GM19372 (cell line): Measurements from ENCODE around the gene GRIP1.

ENCODE experiments used
- ATAC-seq: cut with Tn5 transposase; IDR thresholded peaks from one replicate; pipeline ENCODE4 v1.9.1; 2021; ENCODE audit warnings: mild to moderate bottlenecking, low read depth, moderate library complexity; ENCODE audit not compliant: unreplicated experiment

GRIP1 gene

DNA sequence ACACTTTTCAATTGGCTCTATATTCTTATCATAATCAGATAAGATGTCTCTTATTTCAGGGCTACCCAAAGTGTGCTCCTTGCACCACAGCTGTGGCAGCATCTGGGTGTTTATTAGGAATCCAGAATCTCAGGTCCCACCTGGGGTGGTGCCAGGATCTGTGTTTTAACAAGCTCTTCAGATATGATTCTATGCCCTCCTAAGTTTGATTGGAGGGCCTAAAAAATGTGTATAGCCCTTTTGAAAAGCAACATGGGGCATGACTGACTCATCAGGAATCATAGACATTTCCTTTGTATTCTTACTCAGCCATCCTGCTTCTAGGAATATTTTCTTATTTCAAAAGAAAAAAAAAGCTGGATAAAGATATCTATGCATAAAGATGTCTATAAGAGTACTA lies 273.5 kb downstream of the GRIP1 start:
- ATAC-seq: no peak

DNA sequence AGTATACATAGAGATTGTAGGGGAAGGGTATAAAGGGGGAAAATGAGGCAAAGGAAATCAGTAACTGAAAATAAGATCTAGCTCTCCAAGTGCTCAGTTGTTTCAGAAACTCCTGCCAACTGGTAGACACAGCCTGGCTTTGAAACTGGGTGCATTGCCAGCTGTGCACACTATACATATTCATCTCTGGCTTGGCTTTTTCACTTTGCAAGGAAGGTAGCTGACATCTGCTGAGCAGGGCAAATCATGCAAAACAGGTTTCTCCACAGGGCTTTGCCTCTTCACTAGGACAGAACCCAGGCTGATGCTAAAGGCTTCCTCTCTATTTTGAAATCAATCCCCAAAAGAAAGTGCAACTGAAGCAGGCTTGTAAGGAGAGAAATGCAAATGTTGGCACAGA lies 275.1 kb downstream of the GRIP1 start:
- ATAC-seq: no peak

DNA sequence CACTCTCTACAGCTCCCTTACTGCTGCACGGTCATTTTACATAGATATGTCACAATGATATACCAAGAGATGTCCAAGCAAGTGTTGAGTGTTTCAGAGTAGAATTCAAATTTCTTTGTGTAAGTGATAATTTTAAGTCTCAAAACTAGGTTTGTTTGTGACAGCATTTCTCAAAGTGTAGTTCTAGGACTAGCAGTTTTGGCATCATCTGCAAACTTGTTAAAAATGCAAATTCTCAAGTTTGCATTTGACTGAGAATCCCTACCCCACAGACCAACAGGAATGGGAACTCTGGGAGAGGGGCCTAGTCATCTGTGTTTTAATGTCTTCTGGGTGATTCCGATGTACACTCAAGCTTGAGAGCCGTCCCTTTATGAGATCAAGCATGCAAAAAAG lies 279.0 kb downstream of the GRIP1 start:
- ATAC-seq: no peak

- no peak for ATAC-seq
These were observed 279.7 kb downstream of the GRIP1 start for GRCh38 chr12:66398931-66399910.

DNA sequence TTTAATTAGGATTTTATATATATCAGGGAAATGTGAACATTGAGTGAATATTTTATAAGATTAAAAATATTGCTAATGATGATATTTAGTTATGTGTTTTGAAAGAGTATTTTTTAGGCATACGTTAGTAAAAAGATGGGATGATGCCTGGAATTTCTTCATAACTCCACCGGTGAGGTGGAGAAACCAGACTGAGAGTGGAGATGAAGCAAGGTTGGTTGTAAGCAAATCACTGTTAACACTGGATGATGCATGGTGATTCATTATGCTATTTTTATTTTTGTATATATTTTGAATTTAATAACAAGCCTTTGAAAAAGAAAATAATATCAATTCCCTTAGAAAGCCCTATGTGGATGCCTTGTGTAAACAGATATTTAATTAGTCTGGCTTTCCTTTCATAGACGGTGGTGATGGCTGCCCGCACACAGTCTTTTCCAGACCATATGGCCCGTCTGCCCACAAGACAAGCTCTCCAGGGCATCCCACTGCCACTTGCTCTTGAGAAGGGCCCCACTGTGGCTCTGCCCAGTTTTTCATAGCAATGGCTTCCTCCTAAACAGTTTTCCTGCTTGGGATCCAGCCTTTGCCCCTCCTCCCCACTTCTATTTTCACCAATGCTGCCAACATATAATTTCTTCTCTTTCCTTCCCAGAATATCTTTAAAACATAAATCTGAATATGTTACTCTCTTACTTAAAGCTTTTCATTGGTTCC lies 281.1 kb downstream of the GRIP1 start:
- no peak for ATAC-seq

DNA sequence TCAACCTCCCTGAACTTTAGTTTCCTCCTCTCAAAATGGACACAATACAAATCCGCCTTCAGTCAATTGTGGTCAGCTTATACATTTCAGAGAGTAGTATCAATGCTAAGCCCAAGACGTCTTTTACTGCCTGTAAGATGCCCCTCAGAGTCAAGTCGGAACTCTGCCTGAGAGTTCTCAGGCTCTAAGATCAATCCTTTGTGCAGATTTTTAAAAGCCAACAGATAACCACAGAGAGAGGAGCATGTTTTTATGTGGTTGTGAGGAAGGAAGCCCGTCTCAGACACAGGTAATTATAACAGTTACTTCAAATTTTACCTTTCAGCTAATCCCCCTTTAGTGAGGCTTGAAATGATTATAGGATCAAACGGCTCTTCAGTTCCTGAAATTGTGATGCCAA lies 285.0 kb downstream of the GRIP1 start:
- ATAC-seq: no peak

DNA sequence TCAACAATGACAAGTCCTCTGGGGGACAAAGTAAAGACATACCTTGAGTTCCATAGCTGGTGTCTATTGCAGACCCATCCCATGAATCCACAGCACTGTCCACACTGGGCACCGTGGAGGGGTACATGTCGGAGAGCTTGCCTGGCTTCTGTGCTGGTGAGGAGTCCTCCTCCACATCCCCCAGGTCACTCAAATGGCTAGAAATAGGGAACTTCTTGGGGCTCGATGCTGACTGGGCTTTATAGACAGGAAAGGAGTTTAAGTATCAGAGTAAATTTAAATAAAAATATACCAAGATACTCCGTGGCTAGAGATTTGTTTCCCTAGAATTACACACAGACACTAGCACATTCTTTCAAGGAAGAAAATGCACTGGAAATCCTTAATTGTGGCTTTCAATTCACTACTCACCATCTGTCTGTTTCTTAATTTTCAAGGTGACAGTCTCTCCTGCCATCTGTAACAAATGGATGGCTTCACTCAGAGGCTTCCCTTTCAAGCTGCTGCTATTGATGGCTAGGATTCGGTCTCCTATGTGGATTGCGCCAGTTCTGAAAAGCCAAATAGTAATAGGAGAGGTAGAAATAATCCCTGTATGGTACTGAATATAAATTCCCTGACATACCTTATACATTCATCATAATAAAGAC lies 286.5 kb downstream of the GRIP1 start:
- no peak for ATAC-seq

- no peak for ATAC-seq
These were observed 290.4 kb downstream of the GRIP1 start for GRCh38 chr12:66388517-66388916.

DNA sequence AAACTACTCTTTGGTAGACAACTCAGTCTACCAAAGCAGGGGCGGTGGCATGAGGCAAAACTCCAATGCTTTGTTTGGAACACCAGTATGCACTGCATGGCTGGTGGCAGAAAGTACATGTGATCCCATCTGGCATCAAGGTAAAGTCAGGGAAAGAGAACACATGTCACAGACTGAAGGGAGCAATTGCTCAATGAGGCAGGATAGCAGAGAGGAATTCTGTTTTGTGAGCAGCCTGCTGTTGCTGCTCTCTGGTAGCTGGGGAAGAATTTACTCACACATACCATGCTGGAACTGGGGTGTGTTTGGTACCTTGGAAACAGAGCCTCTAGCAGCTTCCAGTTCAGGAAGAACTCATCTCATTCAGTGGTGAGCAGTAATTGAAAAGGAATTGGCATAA lies 291.8 kb downstream of the GRIP1 start:
- ATAC-seq: no peak

DNA sequence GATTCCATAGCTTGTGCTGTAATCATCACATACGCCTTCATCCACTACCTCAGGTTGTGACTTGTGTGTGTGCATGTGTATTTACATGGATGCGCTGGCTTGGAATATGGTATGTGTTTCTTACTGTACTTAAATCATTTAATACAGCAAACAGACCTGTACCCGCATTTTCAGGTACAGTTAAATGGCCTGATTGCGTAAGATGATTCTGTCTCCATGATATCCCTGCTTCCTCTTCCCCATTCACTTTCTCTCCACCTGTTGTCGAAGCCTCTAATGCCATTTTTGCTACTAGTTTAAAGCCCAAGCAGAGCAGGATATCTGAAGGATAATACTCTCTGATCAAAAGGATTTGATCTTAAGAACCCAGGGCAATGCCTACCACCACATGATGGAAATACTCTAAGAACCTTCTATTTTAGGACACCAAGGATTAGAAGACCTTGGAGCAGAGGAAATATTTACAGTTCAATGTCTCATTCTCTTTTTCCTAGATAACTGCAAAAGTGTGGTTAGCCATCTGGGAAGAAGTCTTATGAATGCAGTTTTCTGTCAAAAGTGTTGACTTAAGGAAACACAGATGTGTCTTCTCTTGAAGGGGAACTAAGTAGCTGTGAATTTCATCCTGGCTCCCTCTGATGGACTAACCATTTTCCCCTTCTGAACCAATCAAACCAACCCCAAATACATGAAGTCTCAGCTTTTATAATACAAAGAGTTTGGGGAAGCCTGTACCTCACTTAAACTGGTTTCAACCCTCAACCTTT lies 297.9 kb downstream of the GRIP1 start:
- ATAC-seq: no peak

DNA sequence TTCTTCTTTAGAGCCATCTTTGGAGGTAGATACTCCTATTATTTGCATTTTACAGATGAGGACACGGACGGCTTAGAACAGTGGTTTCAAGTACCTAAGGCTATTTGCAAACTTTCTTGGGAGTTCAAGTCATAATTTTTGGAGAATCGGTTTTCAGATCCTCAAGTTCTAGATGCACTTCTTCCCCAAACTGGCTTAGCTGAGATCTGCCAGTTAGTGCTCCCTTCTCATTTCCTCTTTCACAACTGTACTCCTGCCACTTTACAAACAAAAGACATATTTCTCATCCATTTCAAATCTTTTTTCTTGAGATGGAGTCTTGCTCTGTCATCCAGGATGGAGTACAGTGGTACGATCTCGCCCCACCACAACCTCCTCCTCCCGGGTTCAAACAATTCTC lies 299.3 kb downstream of the GRIP1 start:
- no peak for ATAC-seq

DNA sequence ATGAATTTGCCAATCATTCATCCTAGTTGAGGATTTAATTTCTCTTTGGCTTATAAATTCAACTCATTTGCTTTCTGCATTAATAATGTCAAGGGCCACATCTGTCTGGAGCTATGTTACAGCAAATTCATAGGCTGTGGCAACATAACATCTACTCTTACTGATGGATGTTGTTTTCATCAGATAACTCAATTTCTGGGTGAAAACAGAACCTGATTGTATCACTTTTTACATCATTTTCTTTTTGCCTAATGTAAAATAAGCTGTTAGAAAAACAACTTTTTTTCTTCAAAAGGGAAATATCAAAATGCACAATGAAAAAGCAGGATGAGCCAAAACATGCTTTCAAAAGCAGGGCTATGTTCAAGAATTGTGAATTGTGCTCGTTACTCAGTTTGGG lies 303.3 kb downstream of the GRIP1 start:
- ATAC-seq: no peak

DNA sequence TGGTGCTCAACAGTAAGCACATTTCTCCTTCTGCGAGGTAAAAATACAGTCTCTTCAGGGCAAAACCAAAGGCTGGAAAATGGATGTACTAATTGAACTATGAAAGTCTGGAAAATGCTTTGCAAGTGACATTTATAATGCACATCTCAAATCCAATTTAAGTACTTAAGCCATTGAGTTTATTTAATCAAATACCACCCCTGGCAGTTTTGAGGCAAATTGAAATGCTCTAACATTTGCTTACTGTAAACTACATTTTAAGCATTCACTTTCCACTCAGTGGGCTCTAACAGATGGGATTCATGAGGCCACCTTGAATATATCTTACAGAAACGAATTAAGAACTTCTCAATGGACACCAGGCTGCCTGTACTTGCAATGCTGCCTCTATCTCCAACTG lies 306.9 kb downstream of the GRIP1 start:
- no peak for ATAC-seq

- no peak for ATAC-seq
These were observed 311.7 kb downstream of the GRIP1 start for GRCh38 chr12:66367015-66367667.

DNA sequence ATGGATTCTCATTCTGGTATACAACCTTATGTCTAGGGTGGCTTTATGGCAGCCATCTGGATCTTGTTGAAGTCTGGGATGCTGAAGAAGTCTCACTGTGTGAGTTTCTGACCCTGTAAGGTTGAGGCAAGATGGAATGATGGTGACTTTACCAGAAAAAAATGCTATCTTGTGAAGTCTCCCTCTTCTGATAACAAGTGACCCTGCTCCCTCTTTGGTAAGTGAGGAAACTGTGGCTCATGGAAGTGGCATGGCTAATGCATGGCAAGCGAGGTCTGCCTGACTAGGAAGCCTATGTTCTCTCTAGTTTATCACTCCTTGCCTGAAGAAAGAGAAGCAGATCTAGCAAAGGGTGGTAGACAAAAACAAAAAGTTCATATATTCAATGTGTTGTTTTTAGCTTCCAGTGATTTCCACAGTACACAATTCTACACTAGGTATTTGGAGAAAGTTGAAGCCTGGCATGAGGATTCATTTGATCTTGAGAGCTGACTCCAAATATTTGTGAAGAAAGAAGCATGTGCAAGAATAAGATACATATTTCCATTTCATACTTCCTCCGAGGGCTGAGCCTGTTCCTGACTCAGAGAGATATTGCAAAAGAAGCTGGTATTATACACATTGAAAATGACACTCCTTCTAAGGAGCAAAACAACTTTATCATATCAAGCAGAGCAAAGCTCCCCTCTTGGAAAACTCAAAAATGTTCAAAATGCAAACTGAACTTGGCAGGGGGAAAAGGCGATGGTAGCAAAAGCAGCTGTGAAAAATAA lies 313.0 kb downstream of the GRIP1 start:
- no peak for ATAC-seq

DNA sequence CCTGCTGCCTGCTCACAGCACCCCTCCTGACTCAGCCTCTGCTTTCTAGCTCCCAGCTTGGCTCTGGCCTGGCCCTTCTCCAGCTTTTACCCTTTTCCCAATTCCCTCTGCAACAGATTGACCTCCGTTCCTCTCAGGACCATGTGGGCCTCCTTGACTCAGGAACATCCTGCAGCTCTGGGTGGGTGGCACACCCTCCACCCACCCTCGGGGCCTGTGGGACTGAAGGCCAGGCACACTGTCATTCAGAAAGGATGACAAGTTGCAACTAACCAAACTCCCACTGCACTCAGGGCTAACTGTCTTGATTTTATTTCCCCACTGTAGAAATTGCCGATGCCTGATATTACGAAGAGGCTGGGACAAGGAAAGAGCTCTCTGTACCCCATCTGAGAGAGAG lies 317.2 kb downstream of the GRIP1 start:
- ATAC-seq: no peak

GRCh38 chr12:66359300-66359699 lies 319.6 kb downstream of the GRIP1 start:
- ATAC-seq: no peak

- ATAC-seq: no peak
These were observed 324.6 kb downstream of the GRIP1 start for GRCh38 chr12:66354291-66354690.

DNA sequence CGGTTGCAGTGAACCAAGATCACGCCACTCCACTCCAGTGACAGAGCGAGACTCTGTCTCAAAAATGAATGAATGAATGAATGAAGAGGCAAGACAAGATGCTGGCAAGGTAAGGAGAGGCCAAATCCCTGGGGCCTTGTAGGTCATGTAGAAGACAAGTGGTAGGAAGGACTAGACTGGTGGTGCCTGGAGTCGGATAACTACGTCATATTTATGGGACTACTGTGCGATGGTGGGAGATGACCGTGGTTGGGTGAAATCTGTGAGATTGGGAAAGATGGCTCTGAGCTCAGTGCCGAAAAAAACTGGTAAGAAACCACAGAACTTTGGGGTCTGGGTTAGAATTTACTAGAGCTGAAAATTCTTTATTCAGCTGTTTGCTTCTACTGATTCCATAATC lies 326.0 kb downstream of the GRIP1 start:
- no peak for ATAC-seq
